Stimulated activated naive B cell treated with anti-CD40 and anti-IgM and Interleukin-4, amounts not matched to agents 10 μg/mL and 1 μg/mL and 100 μg/mL, for 72 hours (primary cell): Measurements from ENCODE around the gene CDH11.

Experiments
- ATAC-seq, 2 donors: fragments of 150-1000 bp; cut with Tn5 transposase; replicated peaks; 2 replicates each; pipeline ENCODE4 v1.10.0; 2021; ENCODE audit warnings: moderate library complexity in 1 of 2
- DNase-seq: peaks from one replicate; pipeline ENCODE4 v3.0.0; 2021
- H3K27ac Mint-ChIP-seq: one replicate; pipeline ENCODE4 v1.8.0; 2022; ENCODE audit warnings: mild to moderate bottlenecking, mixed read lengths
- H3K27me3 Mint-ChIP-seq, 2 donors: one replicate each; pipeline ENCODE4 v1.8.0; 2022; ENCODE audit warnings: mixed read lengths in 2 of 2
- H3K36me3 Mint-ChIP-seq, 2 donors: one replicate each; pipeline ENCODE4 v1.8.0; 2022; ENCODE audit warnings: mixed read lengths in 2 of 2, mild to moderate bottlenecking in 1 of 2
- H3K4me1 Mint-ChIP-seq, 2 donors: one replicate each; pipeline ENCODE4 v1.8.0; 2022; ENCODE audit warnings: mixed read lengths in 2 of 2, mild to moderate bottlenecking in 1 of 2
- H3K4me3 Mint-ChIP-seq, 2 donors: one replicate each; pipeline ENCODE4 v1.8.0; 2022; ENCODE audit warnings: mild to moderate bottlenecking in 2 of 2, mixed read lengths in 2 of 2, moderate library complexity in 1 of 2
- H3K9me3 Mint-ChIP-seq, 2 donors: one replicate each; pipeline ENCODE4 v1.8.0; 2022; ENCODE audit warnings: mixed read lengths in 2 of 2, mild to moderate bottlenecking in 1 of 2

The CDH11 gene

GRCh38 chr16:65104471-65104870 is 17.4 kb downstream of the CDH11 start:
- Mint-ChIP-seq H3K4me3 (no peak overlapping the region), H3K27me3 (no peaks in the 10 kb centered on the region), H3K4me1 (no peaks in the 10 kb centered on the region)

GRCh38 chr16:65102326-65102725 is 19.5 kb downstream of the CDH11 start:
- Mint-ChIP-seq H3K36me3 (no peaks in the 10 kb centered on the region), H3K27ac (no peak overlapping the region), H3K4me1 (no peaks in the 10 kb centered on the region), H3K27me3 (no peaks in the 10 kb centered on the region), H3K4me3 (no peak overlapping the region), H3K9me3 (peaks cover 3 to 9% of the 10 kb centered on the region in 2 donors)
- no peak for DNase-seq
- ATAC-seq, result no peak

More at GRCh38 chr16:65104471-65104870, 17.4 kb downstream of the CDH11 start:
- no peak for DNase-seq
- no peak for ATAC-seq
- Mint-ChIP-seq H3K36me3 (no peaks in the 10 kb centered on the region), H3K9me3 (peaks cover 3 to 9% of the 10 kb centered on the region in 2 donors), H3K27ac (no peak overlapping the region)

GRCh38 chr16:65101009-65101408 is 20.9 kb downstream of the CDH11 start:
- DNase-seq (no peak), ATAC-seq (no peak)
- Mint-ChIP-seq H3K9me3 (peaks cover 3 to 9% of the 10 kb centered on the region in 2 donors), H3K4me1 (no peaks in the 10 kb centered on the region), H3K4me3 (no peak overlapping the region), H3K27me3 (no peaks in the 10 kb centered on the region), H3K36me3 (no peaks in the 10 kb centered on the region), H3K27ac (no peak overlapping the region)

GRCh38 chr16:65099607-65100006 is 22.3 kb downstream of the CDH11 start:
- no peak overlapping the region for H3K27ac Mint-ChIP-seq
- no peak for DNase-seq
- ATAC-seq, result no peak
- no peaks in the 10 kb centered on the region for H3K36me3 Mint-ChIP-seq
- H3K4me1 Mint-ChIP-seq, result no peaks in the 10 kb centered on the region
- H3K27me3 Mint-ChIP-seq, result no peaks in the 10 kb centered on the region
- no peak overlapping the region for H3K4me3 Mint-ChIP-seq
- peaks cover 3 to 9% of the 10 kb centered on the region in 2 donors for H3K9me3 Mint-ChIP-seq

GRCh38 chr16:65098916-65099315 is 22.9 kb downstream of the CDH11 start:
- Mint-ChIP-seq H3K9me3 (peaks cover 3 to 9% of the 10 kb centered on the region in 2 donors), H3K27me3 (no peaks in the 10 kb centered on the region), H3K36me3 (no peaks in the 10 kb centered on the region), H3K4me1 (no peaks in the 10 kb centered on the region), H3K4me3 (no peak overlapping the region), H3K27ac (no peak overlapping the region)
- DNase-seq (no peak), ATAC-seq (no peak)

- Mint-ChIP-seq H3K9me3 (peaks cover 3 to 9% of the 10 kb centered on the region in 2 donors), H3K4me3 (no peak overlapping the region), H3K27me3 (no peaks in the 10 kb centered on the region), H3K27ac (no peak overlapping the region), H3K36me3 (no peaks in the 10 kb centered on the region), H3K4me1 (no peaks in the 10 kb centered on the region)
- no peak for ATAC-seq
- no peak for DNase-seq
These were observed 24.6 kb downstream of the CDH11 start for GRCh38 chr16:65097296-65097695.

- Mint-ChIP-seq H3K4me1 (no peaks in the 10 kb centered on the region), H3K36me3 (no peaks in the 10 kb centered on the region), H3K27ac (no peak overlapping the region), H3K9me3 (peaks cover 2 to 9% of the 10 kb centered on the region in 2 donors), H3K4me3 (no peak overlapping the region), H3K27me3 (no peaks in the 10 kb centered on the region)
- DNase-seq (no peak), ATAC-seq (no peak)
These were observed 26.0 kb downstream of the CDH11 start for GRCh38 chr16:65095906-65096305.

- Mint-ChIP-seq H3K27me3 (no peaks in the 10 kb centered on the region), H3K4me1 (no peaks in the 10 kb centered on the region), H3K4me3 (no peak overlapping the region), H3K36me3 (no peaks in the 10 kb centered on the region), H3K27ac (no peak overlapping the region), H3K9me3 (peaks cover 2 to 9% of the 10 kb centered on the region in 2 donors)
- ATAC-seq (no peak), DNase-seq (no peak)
These were observed 26.7 kb downstream of the CDH11 start for GRCh38 chr16:65095090-65095728.

GRCh38 chr16:65094009-65094408 is 27.9 kb downstream of the CDH11 start:
- DNase-seq (no peak), ATAC-seq (no peak)
- Mint-ChIP-seq H3K9me3 (peaks cover 2 to 3% of the 10 kb centered on the region in 2 donors), H3K4me1 (no peaks in the 10 kb centered on the region), H3K36me3 (no peaks in the 10 kb centered on the region), H3K4me3 (no peak overlapping the region), H3K27me3 (no peaks in the 10 kb centered on the region), H3K27ac (no peak overlapping the region)

- Mint-ChIP-seq H3K36me3 (no peaks in the 10 kb centered on the region), H3K27me3 (no peaks in the 10 kb centered on the region), H3K9me3 (no peaks in the 10 kb centered on the region), H3K4me3 (no peak overlapping the region), H3K4me1 (no peaks in the 10 kb centered on the region), H3K27ac (no peak overlapping the region)
- DNase-seq (no peak), ATAC-seq (no peak)
These were observed 38.6 kb downstream of the CDH11 start for GRCh38 chr16:65083164-65083857.

GRCh38 chr16:65079549-65079948 is 42.3 kb downstream of the CDH11 start:
- Mint-ChIP-seq H3K9me3 (peaks cover 0 to under 1% of the 10 kb centered on the region in 2 donors), H3K4me1 (no peaks in the 10 kb centered on the region), H3K27ac (no peak overlapping the region), H3K4me3 (no peak overlapping the region), H3K36me3 (no peaks in the 10 kb centered on the region), H3K27me3 (no peaks in the 10 kb centered on the region)
- no peak for DNase-seq
- no peak for ATAC-seq

GRCh38 chr16:65077181-65077580 is 44.7 kb downstream of the CDH11 start:
- H3K36me3 Mint-ChIP-seq, result no peaks in the 10 kb centered on the region
- H3K4me3 Mint-ChIP-seq, result no peak overlapping the region
- no peaks in the 10 kb centered on the region for H3K4me1 Mint-ChIP-seq
- H3K27me3 Mint-ChIP-seq, result no peaks in the 10 kb centered on the region
- no peak overlapping the region for H3K27ac Mint-ChIP-seq
- peaks cover 0 to 4% of the 10 kb centered on the region in 2 donors for H3K9me3 Mint-ChIP-seq
- ATAC-seq, result no peak
- no peak for DNase-seq

- no peaks in the 10 kb centered on the region for H3K36me3 Mint-ChIP-seq
- DNase-seq (no peak), ATAC-seq (no peak)
- H3K27ac Mint-ChIP-seq, result no peak overlapping the region
- no peaks in the 10 kb centered on the region for H3K4me1 Mint-ChIP-seq
- peaks cover 4% of the 10 kb centered on the region in 2 donors for H3K9me3 Mint-ChIP-seq
- no peaks in the 10 kb centered on the region for H3K27me3 Mint-ChIP-seq
- H3K4me3 Mint-ChIP-seq, result no peak overlapping the region
These were observed 46.0 kb downstream of the CDH11 start for GRCh38 chr16:65075877-65076276.

GRCh38 chr16:65071433-65072311 is 50.2 kb downstream of the CDH11 start:
- no peaks in the 10 kb centered on the region for H3K36me3 Mint-ChIP-seq
- peaks cover 4 to 6% of the 10 kb centered on the region in 2 donors for H3K9me3 Mint-ChIP-seq
- no peak for ATAC-seq
- no peak for DNase-seq
- H3K4me3 Mint-ChIP-seq, result no peak overlapping the region
- H3K27ac Mint-ChIP-seq, result no peak overlapping the region
- H3K27me3 Mint-ChIP-seq, result peaks cover 0 to 5% of the 10 kb centered on the region in 2 donors
- no peaks in the 10 kb centered on the region for H3K4me1 Mint-ChIP-seq
